ENCODE results near the gene PGA5.

Gene PGA5

GRCh38 chr11:61268588-61269250 is 27.7 kb downstream of the PGA5 start:
- no peak for DNase-seq

GRCh38 chr11:61270354-61271076 is 29.5 kb downstream of the PGA5 start:
- peak; percentile 33 for DNase-seq

GRCh38 chr11:61272731-61273130 is 31.8 kb downstream of the PGA5 start:
- DNase-seq = no peak

GRCh38 chr11:61273178-61274078 is 32.5 kb downstream of the PGA5 start:
- no peak for DNase-seq

DNA sequence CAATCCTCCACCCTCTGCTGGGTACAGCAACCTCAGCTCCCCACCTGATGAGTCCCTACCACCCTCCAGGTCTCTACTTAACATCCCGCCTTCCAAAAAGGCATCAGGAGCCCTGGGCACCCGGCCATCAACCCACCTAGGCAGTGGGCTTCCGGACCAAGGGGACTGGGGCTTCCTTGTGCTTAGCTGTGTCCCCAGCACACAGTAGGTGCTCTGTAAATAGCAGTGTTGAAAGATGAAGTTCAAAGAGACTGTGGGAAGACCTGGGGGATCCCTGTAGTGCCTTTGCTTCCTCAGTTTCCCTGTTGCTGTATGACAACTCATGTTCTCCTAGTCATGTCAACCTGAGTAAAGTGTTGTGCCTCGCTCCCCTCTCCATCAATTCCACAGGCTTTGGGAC is 33.1 kb downstream of the PGA5 start:
- no peak for DNase-seq

DNA sequence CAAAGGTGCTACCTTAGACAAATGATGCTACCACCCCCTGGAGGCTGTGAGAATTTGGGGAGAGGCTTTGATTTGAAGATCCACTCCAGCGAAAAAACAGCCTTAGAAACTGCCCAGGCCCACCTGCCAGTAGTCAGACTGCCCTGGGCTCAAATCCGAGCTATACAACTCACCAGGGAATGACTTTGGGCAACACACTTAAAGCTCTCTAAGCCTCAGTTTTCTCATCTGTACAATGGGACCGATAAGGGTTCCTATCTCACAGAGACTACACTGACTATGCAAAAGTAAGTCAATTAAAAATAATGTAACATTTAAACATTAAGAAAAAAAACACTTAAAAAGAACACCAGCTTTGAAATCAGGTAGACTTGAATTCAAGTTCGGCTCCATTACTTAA is 34.2 kb downstream of the PGA5 start:
- no peak for DNase-seq

GRCh38 chr11:61277186-61278000 is 36.4 kb downstream of the PGA5 start:
- DNase-seq = no peak

- DNase-seq = no peak
These were observed 37.1 kb downstream of the PGA5 start for GRCh38 chr11:61278001-61278470.

GRCh38 chr11:61279934-61280659 is 39.1 kb downstream of the PGA5 start:
- DNase-seq = peak; percentile 87

- no peak for DNase-seq
These were observed 40.1 kb downstream of the PGA5 start for GRCh38 chr11:61280883-61281580.

- peak; percentile 21 for DNase-seq
These were observed 40.7 kb downstream of the PGA5 start for GRCh38 chr11:61281581-61282250.

- no peak for DNase-seq
These were observed 42.6 kb downstream of the PGA5 start for GRCh38 chr11:61283613-61284012.

- no peak for DNase-seq
These were observed 46.5 kb downstream of the PGA5 start for GRCh38 chr11:61287338-61287977.

GRCh38 chr11:61290905-61291690 is 50.1 kb downstream of the PGA5 start:
- no peak for DNase-seq

- DNase-seq = no peak
These were observed 51.4 kb downstream of the PGA5 start for GRCh38 chr11:61292356-61292755.

GRCh38 chr11:61293867-61294716 is 53.1 kb downstream of the PGA5 start:
- DNase-seq = no peak

GRCh38 chr11:61294717-61295595 is 54.0 kb downstream of the PGA5 start, which contains the start of gene VWCE:
Gene VWCE, minus strand, starts transcription at chr11:61295316. Its CDS starts 279 bp downstream, at chr11:61295037.
- peak; percentile 52 for DNase-seq
